ENCODE results near the gene DDIAS. TPM values are rescaled to one million over a fixed set of nuclear protein-coding genes. Genes with fewer than 3 reads are reported as not detected.
"Not testable (repeated sequence)": the region's sequence is repeated elsewhere in the genome, so short reads cannot be mapped to it uniquely, and the experiment has no call there.

The DDIAS gene
- total RNA-seq, 1 donor from 2014 or later = 0.11 TPM

- H3K4me3 ChIP-seq = no peak overlapping the region
- TF ChIP-seq CTCF (IDR thresholded peaks at IDR 0.05) = no peak
- no peak for DNase-seq (ENCODE audit: low spot score in 2 of 2)
- H3K9me3 ChIP-seq = no peaks in the 10 kb centered on the region
- intact Hi-C loops (cut with DNase I) = no loop called here
- no peaks in the 10 kb centered on the region for H3K27me3 ChIP-seq
- no peaks in the 10 kb centered on the region for H3K4me1 ChIP-seq
- no peak overlapping the region for H3K27ac ChIP-seq
- H3K36me3 ChIP-seq = no peaks in the 10 kb centered on the region
Observed at GRCh38 chr11:82937554-82937953, 36.0 kb downstream of the DDIAS start.

- no peaks in the 10 kb centered on the region for H3K9me3 ChIP-seq
Observed at GRCh38 chr11:82939456-82939855, 37.9 kb downstream of the DDIAS start.

GRCh38 chr11:82942376-82942775 lies 40.8 kb downstream of the DDIAS start:
- intact Hi-C loops (cut with DNase I) = no loop called here
- H3K36me3 ChIP-seq = no peaks in the 10 kb centered on the region
- no peak overlapping the region for H3K4me3 ChIP-seq
- no peaks in the 10 kb centered on the region for H3K9me3 ChIP-seq
- no peak for DNase-seq (ENCODE audit: low spot score in 2 of 2)
- no peak for TF ChIP-seq CTCF (IDR thresholded peaks at IDR 0.05)
- H3K4me1 ChIP-seq = no peaks in the 10 kb centered on the region
- H3K27ac ChIP-seq = no peak overlapping the region
- no peaks in the 10 kb centered on the region for H3K27me3 ChIP-seq

More at GRCh38 chr11:82939456-82939855, 37.9 kb downstream of the DDIAS start:
- no peaks in the 10 kb centered on the region for H3K4me1 ChIP-seq
- no peaks in the 10 kb centered on the region for H3K36me3 ChIP-seq
- H3K4me3 ChIP-seq = no peak overlapping the region
- intact Hi-C loops (cut with DNase I) = no loop called here
- no peak for TF ChIP-seq CTCF (IDR thresholded peaks at IDR 0.05)
- no peaks in the 10 kb centered on the region for H3K27me3 ChIP-seq
- H3K27ac ChIP-seq = no peak overlapping the region
- DNase-seq (ENCODE audit: low spot score in 2 of 2) = no peak

GRCh38 chr11:82943430-82943829 lies 41.9 kb downstream of the DDIAS start:
- intact Hi-C loops (cut with DNase I); H3K36me3 ChIP-seq; H3K4me1 ChIP-seq; H3K27me3 ChIP-seq; H3K4me3 ChIP-seq; DNase-seq (ENCODE audit: low spot score in 2 of 2); H3K9me3 ChIP-seq; H3K27ac ChIP-seq: not testable (repeated sequence)

- Histone ChIP-seq H3K9me3 (no peaks in the 10 kb centered on the region), H3K36me3 (no peaks in the 10 kb centered on the region), H3K4me1 (no peaks in the 10 kb centered on the region), H3K27me3 (no peaks in the 10 kb centered on the region), H3K27ac (no peak overlapping the region), H3K4me3 (no peak overlapping the region)
- intact Hi-C loops (cut with DNase I) = no loop called here
- no peak for DNase-seq (ENCODE audit: low spot score in 2 of 2)
- TF ChIP-seq CTCF (IDR thresholded peaks at IDR 0.05) = no peak
Observed at GRCh38 chr11:82944198-82944597, 42.7 kb downstream of the DDIAS start.

- intact Hi-C loops (cut with DNase I); DNase-seq (ENCODE audit: low spot score in 2 of 2); H3K4me3 ChIP-seq; H3K27ac ChIP-seq; H3K9me3 ChIP-seq; H3K27me3 ChIP-seq; H3K36me3 ChIP-seq; H3K4me1 ChIP-seq: not testable (repeated sequence)
Observed at GRCh38 chr11:82945041-82945440, 43.5 kb downstream of the DDIAS start.

GRCh38 chr11:82945682-82946081 lies 44.1 kb downstream of the DDIAS start:
- intact Hi-C loops (cut with DNase I) = no loop called here
- no peak overlapping the region for H3K4me3 ChIP-seq

More at GRCh38 chr11:82945682-82946081, 44.1 kb downstream of the DDIAS start:
- H3K27ac ChIP-seq = no peak overlapping the region
- no peaks in the 10 kb centered on the region for H3K27me3 ChIP-seq
- DNase-seq (ENCODE audit: low spot score in 2 of 2) = no peak
- no peaks in the 10 kb centered on the region for H3K36me3 ChIP-seq
- TF ChIP-seq CTCF (IDR thresholded peaks at IDR 0.05) = no peak
- peaks cover 0 to 4% of the 10 kb centered on the region in 2 donors for H3K9me3 ChIP-seq
- H3K4me1 ChIP-seq = no peaks in the 10 kb centered on the region
